Hematopoietic multipotent progenitor cell treated with erythropoietin and hydrocortisone succinate and interleukin-3 and kit ligand, for 17 days (in vitro differentiated cells): ENCODE data around the gene RAC3.
"Not testable (repeated sequence)": the region's sequence is repeated elsewhere in the genome, so short reads cannot be mapped to it uniquely, and the experiment has no call there.

Experiments
- DNase-seq: peaks from one replicate; pipeline ENCODE4 v3.0.0-alpha.2; 2015; ENCODE audit warnings: low spot score

The RAC3 gene

DNA sequence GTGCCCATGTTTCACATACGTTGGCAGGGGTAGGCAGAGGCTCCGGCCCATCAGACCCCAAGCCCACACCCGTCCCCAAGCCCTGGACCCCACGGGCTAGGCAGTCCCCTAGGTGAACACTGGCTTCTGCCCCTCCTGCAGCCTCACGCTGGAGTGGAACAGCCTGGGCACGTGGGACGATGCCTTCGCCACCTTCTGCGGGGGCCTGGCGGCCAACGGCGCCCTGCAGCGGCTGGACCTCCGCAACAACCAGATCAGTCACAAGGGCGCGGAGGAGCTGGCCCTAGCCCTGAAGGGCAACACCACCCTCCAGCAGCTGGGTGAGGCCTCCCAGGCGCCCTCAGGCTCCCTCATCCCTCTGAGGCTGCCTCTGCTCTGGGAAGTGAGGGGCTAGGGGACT is 6.6 kb upstream of the RAC3 start:
- no peak for DNase-seq

DNA sequence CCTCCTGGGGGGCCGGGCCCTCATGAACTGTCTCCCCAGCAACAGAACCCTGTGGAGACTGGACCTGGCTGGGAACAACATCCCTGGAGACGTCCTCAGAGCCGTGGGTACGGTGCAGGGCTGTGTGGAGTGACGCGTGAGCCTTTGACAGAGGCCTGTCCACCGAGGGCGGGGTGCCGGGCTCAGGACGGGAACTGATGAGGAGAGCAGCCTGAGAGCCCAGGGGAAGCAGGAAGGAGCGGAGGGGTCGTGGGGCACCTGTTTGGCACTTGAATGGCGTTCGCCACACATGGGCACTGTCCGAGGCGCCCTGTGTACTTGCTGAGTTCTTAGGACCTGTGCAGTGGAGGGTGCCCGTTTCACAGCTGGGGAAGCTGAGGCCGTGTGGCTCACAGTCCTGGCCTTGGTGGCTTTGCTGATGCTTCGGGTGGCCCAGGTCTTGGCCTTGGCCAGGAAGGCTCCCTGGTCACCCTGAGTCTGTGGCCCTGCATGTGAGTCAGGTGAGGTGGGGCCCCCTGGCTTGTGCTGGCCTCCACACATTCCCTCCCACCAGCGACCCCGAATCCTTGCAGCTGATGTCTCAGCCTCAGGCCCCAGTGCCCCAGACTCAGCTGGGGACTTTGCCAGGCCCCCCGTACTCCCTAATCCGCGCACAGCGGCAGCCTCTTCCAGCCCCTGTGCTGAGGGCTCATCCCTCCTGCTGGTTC is 5.9 kb upstream of the RAC3 start:
- DNase-seq = no peak

DNA sequence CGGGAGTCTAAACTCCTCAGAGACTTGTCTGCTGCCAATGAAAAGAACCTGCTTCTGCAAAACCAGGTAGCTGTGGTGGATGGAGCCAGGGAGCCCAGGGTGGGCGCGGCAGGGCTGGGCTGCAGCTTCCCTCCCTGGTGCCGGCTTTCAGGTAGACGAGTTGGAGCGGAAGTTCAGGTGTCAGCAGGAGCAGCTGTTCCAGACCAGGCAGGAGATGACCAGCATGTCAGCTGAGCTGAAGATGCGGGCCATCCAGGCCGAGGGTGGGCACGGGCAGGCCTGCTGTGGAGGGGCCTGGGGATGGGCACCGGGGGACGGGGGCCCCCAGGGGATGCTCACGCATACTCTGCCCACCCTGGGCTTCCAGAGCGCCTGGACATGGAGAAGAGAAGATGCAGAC is 3.2 kb upstream of the RAC3 start:
- DNase-seq = no peak

DNA sequence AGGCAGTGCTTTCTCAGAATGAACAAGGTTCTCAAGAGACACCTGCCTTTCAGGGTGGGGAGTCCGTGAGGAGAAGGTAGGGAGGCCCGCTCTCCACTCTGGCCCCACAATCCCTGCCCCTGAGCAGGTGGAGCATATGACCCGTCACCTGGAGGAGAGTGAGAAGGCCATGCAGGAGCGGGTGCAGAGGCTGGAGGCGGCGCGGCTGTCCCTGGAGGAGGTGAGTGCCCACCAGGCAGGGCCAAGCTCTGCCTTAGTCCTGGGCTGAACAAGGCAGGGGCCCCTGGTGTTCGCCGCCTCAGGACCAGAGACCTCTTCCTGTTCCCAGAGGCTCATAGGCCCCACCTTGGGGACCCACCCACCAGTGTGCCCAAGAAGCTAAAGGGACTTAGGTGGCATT is 2.5 kb upstream of the RAC3 start:
- DNase-seq = no peak

- no peak for DNase-seq
These were observed 2.1 kb upstream of the RAC3 start for GRCh38 chr17:82029391-82029790.

DNA sequence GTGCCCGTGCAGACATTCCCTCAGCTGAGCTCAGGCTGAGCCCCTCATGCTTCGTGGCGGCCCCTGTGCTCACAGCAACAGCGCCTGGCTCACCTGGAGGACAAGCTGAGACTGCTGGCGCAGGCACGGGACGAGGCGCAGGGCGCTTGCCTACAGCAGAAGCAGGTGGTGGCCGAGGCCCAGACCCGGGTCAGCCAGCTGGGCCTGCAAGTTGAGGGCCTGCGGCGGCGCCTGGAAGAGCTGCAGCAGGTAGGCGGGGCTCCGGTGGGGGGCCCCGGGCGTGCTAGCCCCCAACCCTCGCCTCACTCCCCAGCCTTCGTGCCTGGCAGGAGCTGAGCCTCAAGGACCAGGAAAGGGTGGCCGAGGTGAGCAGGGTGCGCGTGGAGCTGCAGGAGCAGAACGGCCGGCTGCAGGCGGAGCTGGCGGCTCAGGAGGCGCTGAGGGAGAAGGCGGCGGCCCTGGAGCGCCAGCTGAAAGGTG is 1.4 kb upstream of the RAC3 start:
- no peak for DNase-seq

GRCh38 chr17:82030470-82031302 is 792 bp upstream of the RAC3 start:
- peak; percentile 62 for DNase-seq

- peak; percentile 64 for DNase-seq
These were observed 578 bp downstream of the RAC3 start for GRCh38 chr17:82031885-82032627.

- no peak for DNase-seq
These were observed 2.0 kb downstream of the RAC3 start for GRCh38 chr17:82033359-82034085.

- no peak for DNase-seq
These were observed 3.0 kb downstream of the RAC3 start for GRCh38 chr17:82034371-82035011.

DNA sequence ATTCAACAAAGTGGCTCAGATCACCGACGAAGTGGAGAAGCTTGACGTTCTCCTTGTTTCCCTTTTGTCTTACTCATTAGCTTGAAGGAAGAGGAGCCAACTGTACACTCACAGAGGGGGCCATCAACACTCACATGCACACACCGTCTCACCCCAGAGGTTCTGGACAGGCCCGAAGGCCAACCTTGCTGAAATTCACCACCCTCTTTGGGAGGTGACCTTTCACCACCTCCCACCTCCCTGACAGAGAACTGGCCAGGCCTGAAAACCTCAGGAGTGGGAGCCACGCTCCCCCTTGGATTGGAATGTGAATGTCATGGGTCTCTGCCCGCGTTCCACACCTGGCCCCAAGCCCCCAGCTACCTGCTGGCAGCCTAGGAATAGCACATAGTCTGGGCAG is 4.0 kb downstream of the RAC3 start:
- no peak for DNase-seq

DNA sequence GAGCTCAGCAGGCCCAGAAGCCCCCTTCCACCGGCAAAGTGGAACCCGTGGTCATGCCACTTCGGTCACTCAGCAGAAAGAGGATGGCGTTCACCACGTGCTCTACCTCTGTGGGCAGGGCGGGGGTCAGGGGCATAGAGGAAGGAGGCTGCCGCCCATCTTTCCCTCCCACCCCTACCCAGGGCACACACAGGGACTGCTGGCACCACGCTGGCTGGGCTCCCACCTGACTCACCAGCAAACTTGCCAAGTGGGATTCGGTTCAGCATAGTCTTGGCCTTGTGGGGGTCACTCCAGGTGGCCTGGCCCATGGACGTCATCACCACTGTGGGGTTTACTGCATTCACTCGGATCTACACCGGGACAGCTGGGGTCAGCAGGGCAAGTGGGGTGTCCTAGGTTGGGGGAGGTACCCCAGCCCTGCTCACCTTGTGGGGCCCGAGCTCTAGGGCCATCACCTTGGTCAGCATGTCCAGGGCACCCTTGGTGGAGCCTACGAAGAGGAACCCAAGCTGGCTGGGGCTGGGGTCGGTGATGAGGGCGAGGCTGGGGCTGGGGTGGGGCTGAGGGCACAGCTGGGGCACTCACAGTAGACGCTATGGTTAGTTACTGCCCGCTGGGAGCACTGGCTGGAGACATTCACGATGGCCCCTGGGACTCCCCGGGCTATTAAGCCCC is 4.6 kb downstream of the RAC3 start:
- no peak for DNase-seq

DNA sequence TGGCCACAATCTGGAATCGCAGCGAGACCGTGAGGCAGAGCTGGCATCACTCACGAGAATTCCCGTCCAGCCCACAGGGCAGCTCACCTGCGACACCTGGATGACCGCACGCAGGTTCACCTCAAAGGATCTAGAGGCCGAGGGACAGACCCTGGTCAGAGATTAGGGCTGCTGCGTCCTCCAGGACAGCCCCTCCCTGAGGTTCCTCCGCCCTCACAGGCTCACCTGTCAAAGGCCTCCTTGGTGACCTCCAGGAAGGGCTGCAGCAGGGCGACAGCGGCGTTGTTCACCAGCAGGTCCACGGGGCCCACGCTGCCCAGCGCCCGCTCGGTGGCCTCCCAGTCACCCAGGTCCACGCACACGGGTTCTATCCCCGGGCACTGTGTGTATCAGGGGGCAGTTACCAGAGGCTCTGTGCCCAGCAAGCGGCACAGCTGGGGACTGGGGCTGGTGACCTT is 5.2 kb downstream of the RAC3 start:
- DNase-seq = no peak

DNA sequence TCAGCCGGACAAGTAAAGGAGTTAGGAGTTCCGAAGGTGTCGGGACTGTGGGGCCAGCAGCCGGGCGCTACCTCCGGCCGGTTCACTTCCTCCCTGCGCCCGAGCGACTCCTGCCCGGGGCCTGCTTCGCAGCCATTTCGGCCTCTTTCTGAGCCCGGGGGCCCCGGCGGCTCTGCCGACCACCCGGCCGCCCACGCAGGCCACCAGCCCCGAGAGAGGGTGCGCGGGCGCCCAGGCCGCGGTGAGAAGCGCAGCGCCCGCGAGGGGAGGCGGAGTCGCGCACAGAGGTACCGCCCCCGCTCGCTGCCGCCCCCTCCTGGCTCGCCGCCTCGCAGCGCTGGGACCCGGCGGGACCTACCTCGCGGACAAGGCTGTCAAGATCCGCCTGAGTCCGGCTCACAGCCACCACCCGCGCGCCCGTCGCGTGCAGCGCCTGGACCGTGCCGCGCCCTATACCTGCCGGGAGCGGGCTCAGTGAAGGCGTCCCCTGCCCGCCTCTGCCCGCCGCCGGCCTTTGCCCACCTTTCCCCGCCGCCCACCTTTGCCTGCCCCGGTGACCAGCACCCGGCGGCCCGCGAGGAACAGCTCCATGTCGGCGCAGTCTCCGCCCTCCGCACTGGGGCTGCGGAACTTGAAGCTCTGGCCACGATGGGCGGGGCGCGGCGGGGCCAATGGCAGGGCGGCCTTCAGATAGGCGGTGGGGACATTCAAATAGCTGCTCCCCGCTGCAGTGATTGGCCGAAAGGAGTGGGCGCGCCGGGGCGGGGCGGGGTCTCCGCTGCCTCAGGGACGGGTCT is 5.8 kb downstream of the RAC3 start, which contains the start of gene DCXR:
Gene DCXR (minus strand): TSS at position 606 of the 797 bp plus-strand sequence. CDS start 15 bp downstream, at position 591.
- peak; percentile 92 for DNase-seq

- DNase-seq = no peak
These were observed 6.4 kb downstream of the RAC3 start for GRCh38 chr17:82037889-82038195.

DNA sequence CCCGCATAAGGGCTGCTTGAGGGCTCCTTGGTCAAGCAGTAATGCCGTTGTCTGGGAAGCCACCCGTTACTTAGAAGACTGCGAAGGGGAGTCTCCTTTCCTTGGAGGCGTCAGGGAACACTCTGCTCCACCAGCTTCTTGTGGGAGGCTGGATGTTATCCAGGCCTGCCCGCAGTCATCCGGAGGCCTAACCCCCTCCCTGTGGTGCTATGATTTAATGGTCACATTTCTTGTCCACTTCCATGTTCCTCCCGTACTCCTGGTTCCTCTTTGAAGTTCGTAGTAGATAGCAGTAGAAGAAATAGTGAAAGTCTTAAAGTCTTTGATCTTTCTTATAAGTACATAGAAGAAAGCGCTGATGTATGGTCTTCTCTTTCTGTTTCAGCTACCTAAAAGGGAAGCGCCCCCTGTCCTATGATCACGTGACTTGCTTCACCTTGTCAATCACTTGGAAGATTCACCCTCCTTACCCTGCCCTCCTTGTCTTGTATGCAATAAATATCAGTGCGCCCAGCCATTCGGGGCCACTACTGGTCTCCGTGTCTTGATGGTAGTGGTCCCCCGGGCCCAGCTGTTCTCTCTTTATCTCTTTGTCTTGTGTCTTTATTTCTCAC is 7.4 kb downstream of the RAC3 start:
- not testable (repeated sequence) for DNase-seq

- no peak for DNase-seq
These were observed 8.3 kb downstream of the RAC3 start for GRCh38 chr17:82039695-82040299.

DNA sequence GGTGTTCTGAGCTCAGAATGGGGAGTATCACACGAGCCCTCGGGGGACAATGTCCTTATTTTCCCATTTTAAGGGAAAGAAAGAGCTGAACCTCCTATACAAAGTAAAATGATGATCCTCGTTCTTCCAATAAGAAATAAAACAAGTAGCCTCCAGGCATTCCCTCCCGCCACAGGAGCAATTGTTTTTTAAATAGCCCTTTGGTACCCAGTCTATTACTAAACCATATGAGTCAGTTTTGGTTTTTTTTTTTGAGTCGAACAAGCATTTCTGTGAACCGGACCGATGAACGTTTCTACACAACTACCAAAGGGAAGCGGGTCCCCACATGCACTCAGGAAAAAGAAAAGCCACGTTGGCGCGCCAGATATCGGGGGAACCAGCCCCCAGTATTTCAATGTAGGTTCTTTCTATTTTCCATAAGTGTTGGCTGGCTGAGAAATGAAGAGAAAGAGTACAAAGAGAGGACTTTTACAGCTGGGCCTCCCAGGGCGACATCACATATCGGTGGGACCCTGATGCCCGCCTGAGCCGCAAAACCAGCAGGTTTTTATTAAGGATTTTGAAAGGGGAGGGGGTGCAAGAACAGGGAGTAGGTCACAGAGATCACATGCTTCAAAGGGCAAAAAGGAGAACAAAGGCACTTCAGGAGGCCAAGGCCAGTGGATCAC is 9.8 kb downstream of the RAC3 start:
- no peak for DNase-seq

DNA sequence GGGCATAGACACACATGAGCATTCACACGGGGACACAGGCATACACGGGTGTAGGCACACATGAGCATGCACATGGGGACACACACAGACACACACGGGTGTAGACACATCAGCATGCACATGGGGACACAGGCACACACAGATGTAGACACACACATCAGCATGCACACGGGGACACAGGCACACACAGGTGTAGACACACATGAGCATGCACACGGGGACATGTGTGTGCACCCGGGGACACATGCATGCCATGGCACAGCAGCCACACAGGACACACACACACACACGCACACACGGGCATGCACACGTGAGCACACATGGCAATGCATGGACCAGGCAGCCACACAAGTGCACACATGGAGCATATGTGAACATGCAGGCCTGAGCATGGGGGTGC is 11.2 kb downstream of the RAC3 start:
- no peak for DNase-seq
